Measurements from ENCODE around the gene ANO6.
"Not testable (repeated sequence)": the region's sequence is repeated elsewhere in the genome, so short reads cannot be mapped to it uniquely, and the experiment has no call there.

The ANO6 gene

GRCh38 chr12:45314770-45315169 lies 98.9 kb downstream of the ANO6 start:
- in situ Hi-C loops (cut with MboI; ENCODE audit: low pct_unique_long_range_greater_than_20kb, low sequenced_read_pairs, unreplicated experiment), result no loop called here
- no peak for TF ChIP-seq CTCF (IDR thresholded peaks at IDR 0.05; ENCODE audit: extremely low read depth, insufficient read depth, missing control alignments)
- DNase-seq (ENCODE audit: low spot score), result no peak

GRCh38 chr12:45315462-45315861 lies 99.6 kb downstream of the ANO6 start:
- in situ Hi-C loops (cut with MboI; ENCODE audit: low pct_unique_long_range_greater_than_20kb, low sequenced_read_pairs, unreplicated experiment), result no loop called here
- no peak for DNase-seq (ENCODE audit: low spot score)
- TF ChIP-seq CTCF (IDR thresholded peaks at IDR 0.05; ENCODE audit: extremely low read depth, insufficient read depth, missing control alignments), result no peak

GRCh38 chr12:45317261-45317660 lies 101.4 kb downstream of the ANO6 start:
- in situ Hi-C loops (cut with MboI; ENCODE audit: low pct_unique_long_range_greater_than_20kb, low sequenced_read_pairs, unreplicated experiment); DNase-seq (ENCODE audit: low spot score): not testable (repeated sequence)

GRCh38 chr12:45322810-45323209 lies 106.9 kb downstream of the ANO6 start:
- TF ChIP-seq CTCF (IDR thresholded peaks at IDR 0.05; ENCODE audit: extremely low read depth, insufficient read depth, missing control alignments), result no peak
- in situ Hi-C loops (cut with MboI; ENCODE audit: low pct_unique_long_range_greater_than_20kb, low sequenced_read_pairs, unreplicated experiment), result no loop called here
- DNase-seq (ENCODE audit: low spot score), result no peak

GRCh38 chr12:45324391-45324790 lies 108.5 kb downstream of the ANO6 start:
- DNase-seq (ENCODE audit: low spot score), result no peak
- in situ Hi-C loops (cut with MboI; ENCODE audit: low pct_unique_long_range_greater_than_20kb, low sequenced_read_pairs, unreplicated experiment), result no loop called here
- no peak for TF ChIP-seq CTCF (IDR thresholded peaks at IDR 0.05; ENCODE audit: extremely low read depth, insufficient read depth, missing control alignments)

- DNase-seq (ENCODE audit: low spot score), result no peak
- in situ Hi-C loops (cut with MboI; ENCODE audit: low pct_unique_long_range_greater_than_20kb, low sequenced_read_pairs, unreplicated experiment), result no loop called here
- no peak for TF ChIP-seq CTCF (IDR thresholded peaks at IDR 0.05; ENCODE audit: extremely low read depth, insufficient read depth, missing control alignments)
Measured at GRCh38 chr12:45326358-45326975, 110.6 kb downstream of the ANO6 start.

GRCh38 chr12:45327823-45328383 lies 112.0 kb downstream of the ANO6 start:
- DNase-seq (ENCODE audit: low spot score), result no peak
- TF ChIP-seq CTCF (IDR thresholded peaks at IDR 0.05; ENCODE audit: extremely low read depth, insufficient read depth, missing control alignments), result no peak

More at GRCh38 chr12:45327823-45328383, 112.0 kb downstream of the ANO6 start:
- in situ Hi-C loops (cut with MboI; ENCODE audit: low pct_unique_long_range_greater_than_20kb, low sequenced_read_pairs, unreplicated experiment), result no loop called here

Measured in GM13977 (cell line).